ENCODE results near the gene PWWP2A.
"Not testable (repeated sequence)": the region's sequence is repeated elsewhere in the genome, so short reads cannot be mapped to it uniquely, and the experiment has no call there.

PWWP2A gene

GRCh38 chr5:160119142-160119904, at the start of gene PWWP2A:
TSS of gene PWWP2A (minus strand) at chr5:160119450. CDS start at chr5:160119388, 62 bp downstream.
- DNase-seq (ENCODE audit: low read depth): peak; percentile 96

- DNase-seq (ENCODE audit: low read depth): no peak
These were observed 48.4 kb upstream of the PWWP2A start for GRCh38 chr5:160167624-160168165.

GRCh38 chr5:160166973-160167623, 47.8 kb upstream of the PWWP2A start:
- DNase-seq (ENCODE audit: low read depth): no peak

- no peak for DNase-seq (ENCODE audit: low read depth)
These were observed 47.1 kb upstream of the PWWP2A start for GRCh38 chr5:160166069-160166972.

- peak; percentile 32 for DNase-seq (ENCODE audit: low read depth)
These were observed 46.2 kb upstream of the PWWP2A start for GRCh38 chr5:160165137-160166068.

GRCh38 chr5:160162910-160163309, 43.7 kb upstream of the PWWP2A start:
- no peak for DNase-seq (ENCODE audit: low read depth)

GRCh38 chr5:160161626-160162025, 42.4 kb upstream of the PWWP2A start:
- DNase-seq (ENCODE audit: low read depth): no peak

GRCh38 chr5:160160875-160161274, 41.6 kb upstream of the PWWP2A start:
- DNase-seq (ENCODE audit: low read depth): not testable (repeated sequence)

GRCh38 chr5:160159991-160160792, 40.9 kb upstream of the PWWP2A start:
- no peak for DNase-seq (ENCODE audit: low read depth)

GRCh38 chr5:160158087-160158486, 38.8 kb upstream of the PWWP2A start:
- DNase-seq (ENCODE audit: low read depth): no peak

- DNase-seq (ENCODE audit: low read depth): no peak
These were observed 35.9 kb upstream of the PWWP2A start for GRCh38 chr5:160155017-160155750.

GRCh38 chr5:160152901-160153300, 33.7 kb upstream of the PWWP2A start:
- no peak for DNase-seq (ENCODE audit: low read depth)

- no peak for DNase-seq (ENCODE audit: low read depth)
These were observed 33.0 kb upstream of the PWWP2A start for GRCh38 chr5:160152287-160152686.

- DNase-seq (ENCODE audit: low read depth): no peak
These were observed 31.8 kb upstream of the PWWP2A start for GRCh38 chr5:160151017-160151416.

GRCh38 chr5:160150381-160150780, 31.1 kb upstream of the PWWP2A start:
- no peak for DNase-seq (ENCODE audit: low read depth)

- not testable (repeated sequence) for DNase-seq (ENCODE audit: low read depth)
These were observed 25.2 kb upstream of the PWWP2A start for GRCh38 chr5:160144436-160144835.

- no peak for DNase-seq (ENCODE audit: low read depth)
These were observed 15.1 kb upstream of the PWWP2A start for GRCh38 chr5:160134332-160134731.

- DNase-seq (ENCODE audit: low read depth): no peak
These were observed 14.7 kb upstream of the PWWP2A start for GRCh38 chr5:160133918-160134304.

- no peak for DNase-seq (ENCODE audit: low read depth)
These were observed 14.0 kb upstream of the PWWP2A start for GRCh38 chr5:160133071-160133917.

Measured in CMK (cell line).